ENCODE results near the gene SST. TPM values are rescaled to one million over a fixed set of nuclear protein-coding genes. Genes with fewer than 3 reads are reported as not detected.

The SST gene
- total and polyA plus RNA-seq, 8 donors: 91.5 to 13,953 (median 211) TPM

DNA sequence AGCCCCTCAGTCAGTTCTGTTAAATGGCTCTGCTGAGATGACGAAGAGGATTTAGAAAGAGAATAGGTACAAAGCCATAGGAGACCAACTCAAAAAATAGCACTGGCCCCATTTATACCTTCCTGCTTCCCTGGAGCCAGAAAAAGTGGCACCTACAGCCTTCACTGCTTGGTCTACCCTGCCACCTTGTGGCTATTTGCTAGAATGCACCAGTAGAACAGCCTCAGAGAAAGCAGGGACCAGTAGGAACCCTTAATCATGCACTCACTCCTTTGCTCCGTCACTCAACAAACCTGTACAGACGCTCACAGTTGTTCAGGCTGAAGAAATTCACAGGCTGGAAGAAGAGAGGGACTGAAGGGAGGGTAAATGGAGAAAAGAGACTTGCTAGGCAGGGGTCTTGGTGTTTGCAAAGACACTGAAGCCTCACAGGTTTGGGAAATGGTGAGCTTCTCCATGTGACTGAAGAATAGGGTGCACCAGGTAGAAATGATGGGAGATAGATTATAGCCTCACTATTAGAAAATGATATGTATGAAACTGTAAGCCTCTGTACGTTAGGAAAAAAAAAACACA, 44.3 kb upstream of the SST start:
- Histone ChIP-seq H3K4me3 (no peak overlapping the region), H3K9me3 (no peaks in the 10 kb centered on the region), H3K27ac (no peak overlapping the region), H3K4me1 (peaks cover 0 to under 1% (median 0%) of the 10 kb centered on the region in 3 donors), H3K36me3 (no peaks in the 10 kb centered on the region), H3K27me3 (no peaks in the 10 kb centered on the region)
- intact Hi-C loops (cut with DNase I): no loop called here
- FAIRE-seq: no peak
- peak; percentile 91 to 99 (median 96) for ATAC-seq
- peak in 4 of 6 donors; percentile 50 to 84 (median 58) for DNase-seq
- 6 to 9% methylated on average over 4 of the region's 4 CpGs for WGBS, 2 donors
- peak; percentile 83 to 94 (median 88) for TF ChIP-seq CTCF (IDR thresholded peaks at IDR 0.05)

GRCh38 chr3:187713504-187713903, 43.3 kb upstream of the SST start:
- TF ChIP-seq CTCF (IDR thresholded peaks at IDR 0.05): no peak
- no peaks in the 10 kb centered on the region for H3K4me1 ChIP-seq
- H3K9me3 ChIP-seq: no peaks in the 10 kb centered on the region
- H3K27ac ChIP-seq: no peak overlapping the region
- no peak for FAIRE-seq
- DNase-seq: no peak
- no peaks in the 10 kb centered on the region for H3K36me3 ChIP-seq
- no peaks in the 10 kb centered on the region for H3K27me3 ChIP-seq
- H3K4me3 ChIP-seq: no peak overlapping the region
- peak; percentile 35 to 51 (median 42) for ATAC-seq
- intact Hi-C loops (cut with DNase I): no loop called here
- WGBS, 2 donors: 78 to 90% methylated on average over 2 of the region's 2 CpGs

GRCh38 chr3:187709155-187709554, 39.0 kb upstream of the SST start:
- DNase-seq: no peak
- WGBS, 2 donors: 60 to 69% methylated on average over 4 of the region's 4 CpGs
- H3K27ac ChIP-seq: no peak overlapping the region
- H3K36me3 ChIP-seq: no peaks in the 10 kb centered on the region
- no peaks in the 10 kb centered on the region for H3K9me3 ChIP-seq
- H3K4me1 ChIP-seq: no peaks in the 10 kb centered on the region
- no peak for ATAC-seq
- TF ChIP-seq CTCF (IDR thresholded peaks at IDR 0.05): no peak
- intact Hi-C loops (cut with DNase I): no loop called here
- H3K4me3 ChIP-seq: no peak overlapping the region
- H3K27me3 ChIP-seq: no peaks in the 10 kb centered on the region
- no peak for FAIRE-seq

DNA sequence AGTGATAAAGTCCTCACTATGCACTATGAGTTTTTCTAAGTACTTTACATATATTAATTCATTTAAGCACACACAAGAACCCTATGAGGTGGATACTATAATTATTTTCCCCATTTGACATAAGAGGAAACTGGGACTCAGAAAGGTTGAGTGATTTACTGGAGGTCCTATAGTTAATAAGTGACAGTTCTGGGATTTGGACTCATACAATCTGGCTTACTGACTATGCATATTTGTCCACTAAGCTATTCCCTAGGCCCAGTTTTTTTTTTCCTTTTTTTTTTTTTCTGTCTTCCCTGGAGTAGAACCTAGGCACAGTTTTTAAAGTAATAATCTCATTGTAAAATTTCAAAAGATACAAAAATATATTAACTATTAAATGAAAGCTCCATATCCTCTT, 38.5 kb upstream of the SST start:
- Histone ChIP-seq H3K4me3 (no peak overlapping the region), H3K4me1 (no peaks in the 10 kb centered on the region), H3K27me3 (no peaks in the 10 kb centered on the region), H3K36me3 (no peaks in the 10 kb centered on the region), H3K27ac (no peak overlapping the region), H3K9me3 (no peaks in the 10 kb centered on the region)
- intact Hi-C loops (cut with DNase I): no loop called here
- ATAC-seq (no peak), FAIRE-seq (no peak), DNase-seq (no peak)
- TF ChIP-seq CTCF (IDR thresholded peaks at IDR 0.05): no peak

DNA sequence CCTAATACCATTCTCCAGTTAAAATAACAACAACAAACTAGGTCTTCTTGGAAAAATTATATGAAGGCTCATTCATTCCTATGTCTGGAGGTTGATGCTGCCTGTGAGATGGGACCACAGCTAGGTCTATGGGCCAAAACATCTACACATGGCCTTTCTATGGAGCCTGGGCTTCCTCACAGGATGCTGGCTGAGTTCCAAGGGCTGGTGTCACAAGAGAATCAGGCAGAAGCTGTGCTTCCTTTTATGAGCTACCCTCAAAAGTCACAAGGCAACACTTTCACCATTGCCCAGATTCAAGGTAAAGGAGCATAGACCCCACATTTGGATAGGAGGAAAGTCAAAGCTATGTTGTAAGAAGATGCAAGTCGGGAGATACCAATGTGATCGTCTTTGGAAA, 36.8 kb upstream of the SST start:
- ATAC-seq (no peak), DNase-seq (no peak), FAIRE-seq (no peak)
- no peaks in the 10 kb centered on the region for H3K27me3 ChIP-seq
- no peaks in the 10 kb centered on the region for H3K4me1 ChIP-seq
- intact Hi-C loops (cut with DNase I): no loop called here
- no peaks in the 10 kb centered on the region for H3K9me3 ChIP-seq
- H3K27ac ChIP-seq: no peak overlapping the region
- no peak for TF ChIP-seq CTCF (IDR thresholded peaks at IDR 0.05)
- no peak overlapping the region for H3K4me3 ChIP-seq
- 83 to 85% methylated on average over 2 of the region's 2 CpGs for WGBS, 2 donors
- H3K36me3 ChIP-seq: no peaks in the 10 kb centered on the region
